RWPE1 (cell line): ENCODE results near the gene SCAMP3.

Experiments used
- CTCF ChIA-PET: fragments of 350-600 bp; sonication (Branson Sonifier 250); formaldehyde crosslinking; extraction: SDS; loops from one replicate; lab custom pipeline; 2021; lab: Yijun Ruan, JAX
- POLR2A ChIA-PET: fragments of 400-600 bp; formaldehyde crosslinking; extraction: SDS; loops from one replicate; lab custom pipeline; 2020; ENCODE audit warnings: antibody characterized with exemption; ENCODE audit not compliant: low non-redundant PET; lab: Yijun Ruan, JAX
- DNase-seq: peaks from one replicate; pipeline ENCODE4 v3.0.0; 2012; ENCODE audit warnings: low spot score
- H3K27ac ChIP-seq: fragments of 450-650 bp; 2 replicates; pipeline ENCODE4 v1.5.1; 2017
- TF ChIP-seq, protein P1 (sequence below): fragments of 450-650 bp; conservative IDR thresholded peaks from 2 replicates; pipeline ENCODE4 v1.5.1; 2017; ENCODE audit warnings: low read depth, mild to moderate bottlenecking

The SCAMP3 gene

DNA sequence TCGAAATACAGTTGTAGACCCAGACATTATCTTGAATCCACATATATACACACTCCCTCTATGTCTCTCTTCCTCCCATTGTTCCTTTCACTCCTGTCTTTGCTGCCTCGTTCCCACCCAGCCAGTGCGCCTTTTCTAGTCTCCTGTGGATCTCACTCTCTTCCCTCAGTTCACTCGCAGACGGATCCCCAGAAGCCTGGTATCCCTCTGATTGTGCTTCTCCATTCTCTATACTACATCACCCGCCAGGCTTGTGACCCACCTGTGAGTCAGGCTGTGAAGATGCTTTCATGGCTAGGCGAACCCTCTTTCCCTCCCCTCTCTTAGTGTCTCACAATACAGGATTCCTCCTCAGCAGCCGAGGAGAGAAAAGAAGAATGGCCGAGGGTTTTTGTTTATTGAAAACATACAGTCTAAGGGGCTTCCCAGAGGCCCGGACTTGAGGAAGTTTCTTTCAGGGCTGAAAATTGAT lies 16.6 kb upstream of the SCAMP3 start:
- ChIA-PET CTCF (interaction anchor here (0.5 to 1.3 kb wide), 7 partner anchors 15 to 312 kb away, joined by 3 to 4 read pairs (median 3); no protein-coding TSS in a partner anchor), POLR2A (interaction anchor here (0.6 kb wide), 1 partner anchor 27 kb away, joined by 3 read pairs; no protein-coding TSS in a partner anchor)
- TF ChIP-seq, protein P1, sequence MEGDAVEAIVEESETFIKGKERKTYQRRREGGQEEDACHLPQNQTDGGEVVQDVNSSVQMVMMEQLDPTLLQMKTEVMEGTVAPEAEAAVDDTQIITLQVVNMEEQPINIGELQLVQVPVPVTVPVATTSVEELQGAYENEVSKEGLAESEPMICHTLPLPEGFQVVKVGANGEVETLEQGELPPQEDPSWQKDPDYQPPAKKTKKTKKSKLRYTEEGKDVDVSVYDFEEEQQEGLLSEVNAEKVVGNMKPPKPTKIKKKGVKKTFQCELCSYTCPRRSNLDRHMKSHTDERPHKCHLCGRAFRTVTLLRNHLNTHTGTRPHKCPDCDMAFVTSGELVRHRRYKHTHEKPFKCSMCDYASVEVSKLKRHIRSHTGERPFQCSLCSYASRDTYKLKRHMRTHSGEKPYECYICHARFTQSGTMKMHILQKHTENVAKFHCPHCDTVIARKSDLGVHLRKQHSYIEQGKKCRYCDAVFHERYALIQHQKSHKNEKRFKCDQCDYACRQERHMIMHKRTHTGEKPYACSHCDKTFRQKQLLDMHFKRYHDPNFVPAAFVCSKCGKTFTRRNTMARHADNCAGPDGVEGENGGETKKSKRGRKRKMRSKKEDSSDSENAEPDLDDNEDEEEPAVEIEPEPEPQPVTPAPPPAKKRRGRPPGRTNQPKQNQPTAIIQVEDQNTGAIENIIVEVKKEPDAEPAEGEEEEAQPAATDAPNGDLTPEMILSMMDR, result no peak
- no peak for DNase-seq
- peak overlapping the region; percentile 74 for H3K27ac ChIP-seq

DNA sequence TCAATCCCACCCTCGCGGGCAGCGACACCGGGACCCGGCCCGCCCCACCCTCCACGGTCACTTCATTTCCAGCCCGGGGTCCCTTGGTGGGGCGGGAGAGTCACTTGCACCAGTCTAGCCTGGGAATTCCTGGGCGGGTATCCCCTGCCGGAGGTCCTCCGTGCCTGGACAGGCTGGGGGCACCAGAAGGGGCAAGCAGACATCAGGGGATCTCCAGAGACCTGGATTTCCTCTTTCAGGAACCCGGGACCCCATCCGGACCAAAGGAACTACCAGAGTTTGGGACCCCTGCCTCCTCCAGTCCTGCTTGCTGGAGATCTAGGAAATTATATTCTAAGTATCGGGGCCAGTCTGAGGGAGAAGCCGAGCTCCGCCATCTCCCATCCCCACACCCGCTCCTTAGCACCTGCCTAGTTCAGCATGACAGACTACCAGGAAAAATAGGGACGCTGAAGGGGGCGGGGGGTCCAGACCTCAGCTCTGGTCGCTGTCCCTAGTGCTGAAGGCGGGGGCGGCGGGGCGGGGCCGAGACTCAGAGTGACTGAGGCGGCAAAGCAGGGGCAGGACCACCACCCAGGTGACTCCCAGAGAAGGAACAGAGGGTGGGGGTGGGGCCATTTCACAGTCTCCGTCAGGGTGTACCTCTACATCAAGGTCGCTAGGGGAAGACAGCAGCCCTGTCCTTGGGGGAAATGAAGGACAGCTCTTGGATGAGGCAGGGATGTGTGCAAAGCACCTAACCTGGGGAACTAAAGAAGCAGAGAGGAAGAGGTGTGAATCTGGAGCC lies 15.9 kb upstream of the SCAMP3 start:
- ChIA-PET POLR2A (interaction anchor here (0.6 to 0.7 kb wide), 2 partner anchors 28 to 34 kb away, joined by 3 read pairs; no protein-coding TSS in a partner anchor), CTCF (interaction anchor here (0.5 to 1.3 kb wide), 10 partner anchors 12 to 313 kb away, joined by 3 to 4 read pairs (median 4); no protein-coding TSS in a partner anchor)
- TF ChIP-seq, protein P1, result peak; percentile 43
- peak overlapping the region; percentile 74 for H3K27ac ChIP-seq
- DNase-seq, result peak; percentile 58

DNA sequence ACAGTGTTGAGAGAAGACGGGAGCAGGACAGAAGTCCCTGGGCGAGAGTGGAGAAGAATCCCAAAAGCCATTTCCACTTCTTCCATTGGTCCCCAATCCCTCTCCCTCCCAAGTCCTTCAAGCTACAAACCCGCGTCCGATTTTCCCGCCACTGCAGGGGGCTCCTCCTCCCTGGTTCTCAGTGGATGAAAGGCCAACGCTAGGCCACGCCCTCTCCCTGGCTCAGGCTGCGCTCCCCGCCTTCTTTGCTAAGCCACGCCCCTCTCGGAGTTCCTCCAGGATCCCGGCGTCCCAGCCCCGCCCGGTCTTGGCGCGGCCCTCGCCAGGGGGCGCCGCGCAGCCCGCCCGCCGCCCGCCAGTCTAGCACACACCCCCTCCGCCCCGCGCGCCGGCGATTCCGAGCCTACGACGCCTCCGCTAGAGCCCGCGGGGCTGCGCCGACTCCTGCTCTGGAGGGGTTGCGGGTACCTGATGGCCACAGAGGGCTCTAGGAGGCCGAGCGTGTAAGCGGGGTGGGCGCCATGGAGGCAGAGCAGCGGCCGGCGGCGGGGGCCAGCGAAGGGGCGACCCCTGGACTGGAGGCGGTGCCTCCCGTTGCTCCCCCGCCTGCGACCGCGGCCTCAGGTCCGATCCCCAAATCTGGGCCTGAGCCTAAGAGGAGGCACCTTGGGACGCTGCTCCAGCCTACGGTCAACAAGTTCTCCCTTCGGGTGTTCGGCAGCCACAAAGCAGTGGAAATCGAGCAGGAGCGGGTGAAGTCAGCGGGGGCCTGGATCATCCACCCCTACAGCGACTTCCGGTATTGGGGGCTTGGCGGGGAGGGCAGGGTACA lies 15.1 kb upstream of the SCAMP3 start, which contains the start of gene HCN3:
HCN3 (plus strand) TSS at position 394 of the 832 bp plus-strand sequence; CDS start at position 522, 128 bp downstream.
- ChIA-PET POLR2A (interaction anchor here (0.7 kb wide), 1 partner anchor 35 kb away, joined by 3 read pairs; no protein-coding TSS in a partner anchor), CTCF (interaction anchor here (0.7 to 1.4 kb wide), 7 partner anchors 11 to 74 kb away, joined by 3 to 7 read pairs (median 4); partner anchors contain the start of gene RUSC1)
- DNase-seq, result peak; percentile 98
- peak within 1 kb of the TSS; percentile 74 for H3K27ac ChIP-seq
- TF ChIP-seq, protein P1, result peak; percentile 86

DNA sequence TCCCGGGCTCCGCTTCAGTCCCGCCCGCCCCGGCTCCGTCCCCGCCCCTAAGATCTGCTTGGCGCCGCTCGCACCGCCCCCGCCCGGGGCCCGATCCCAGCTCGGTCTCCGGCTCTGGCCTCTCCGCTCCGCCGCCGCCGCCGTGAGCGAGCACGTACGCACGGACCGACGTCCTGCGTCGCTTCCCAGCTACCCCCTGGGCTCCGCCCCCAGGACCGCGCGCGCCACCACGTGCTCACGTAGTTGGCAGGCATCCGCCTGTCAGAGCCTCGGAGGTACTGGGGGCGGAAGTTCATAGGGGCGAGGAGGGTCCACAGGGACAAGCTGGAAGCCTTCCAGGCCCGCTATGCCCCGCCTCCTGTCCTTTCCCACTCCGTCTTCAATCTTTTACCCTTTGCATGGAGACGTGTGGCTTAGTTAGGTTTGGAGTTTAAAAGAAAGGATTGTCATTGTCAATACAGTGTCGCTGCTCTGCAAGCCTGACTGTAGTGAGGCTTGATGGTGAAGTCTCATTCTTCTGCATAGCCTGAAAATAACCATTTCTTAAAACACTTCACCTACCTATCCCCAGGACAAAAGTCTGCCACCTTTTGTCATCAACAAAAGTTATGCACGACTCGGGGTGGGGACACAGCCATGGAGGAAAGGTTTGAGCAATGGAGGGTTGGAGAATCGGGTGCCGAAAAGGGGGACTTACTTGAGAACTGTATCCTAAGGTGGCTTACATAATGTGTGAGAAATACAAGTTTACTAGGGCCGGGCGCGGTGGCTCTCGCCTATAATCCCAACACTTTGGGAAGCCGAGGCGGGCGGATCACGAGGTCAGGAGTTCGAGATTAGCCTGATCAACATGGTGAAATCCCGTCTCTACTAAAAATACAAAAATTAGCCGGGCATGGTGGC lies 11.4 kb upstream of the SCAMP3 start, which contains the start of gene CLK2:
CLK2 (minus strand) TSS at position 162 of the 903 bp plus-strand sequence. CDS start 2,527 bp downstream, outside the sequence.
- POLR2A ChIA-PET, result interaction anchor here (0.9 to 1.1 kb wide), 3 partner anchors 12 to 50 kb away, joined by 3 to 5 read pairs (median 3); partner anchors contain the start of gene SCAMP3

More for the DNA sequence above, 11.4 kb upstream of the SCAMP3 start, which contains the start of gene CLK2:
- peak; percentile 96 for DNase-seq
- TF ChIP-seq, protein P1, result no peak
- CTCF ChIA-PET, result interaction anchor here (1.8 kb wide), 1 partner anchor 23 kb away, joined by 8 read pairs; no protein-coding TSS in a partner anchor
- H3K27ac ChIP-seq, result peak within 1 kb of the TSS; percentile 96
